ENCODE data around the gene KRT5. TPM values are rescaled to one million over a fixed set of nuclear protein-coding genes. Genes with fewer than 3 reads are reported as not detected.
"Not testable (repeated sequence)": the region's sequence is repeated elsewhere in the genome, so short reads cannot be mapped to it uniquely, and the experiment has no call there.

KRT5 gene
- polyA plus RNA-seq, 2 donors = 3,653 to 6,695 TPM

- H3K4me1 ChIP-seq (ENCODE audit: control insufficient read depth in 2 of 2, insufficient read depth in 2 of 2, low read length in 1 of 2) = peaks cover 3 to 26% of the 10 kb centered on the region in 2 donors
- not testable (repeated sequence) for H3K9me3 ChIP-seq (ENCODE audit: control insufficient read depth in 2 of 2, insufficient read depth in 1 of 2, low read depth in 1 of 2, low read length in 1 of 2); H3K27me3 ChIP-seq (ENCODE audit: control insufficient read depth in 1 of 2, insufficient read depth in 2 of 2, low read length in 2 of 2)
- peak overlapping the region in 1 of 2 donors; percentile 59 for H3K27ac ChIP-seq (ENCODE audit: low read depth in 2 of 2, low read length in 1 of 2)
- 93 to 95% methylated on average over 6 of the region's 6 CpGs for WGBS, 2 donors
- peak overlapping the region; percentile 38 to 52 for H3K4me3 ChIP-seq (ENCODE audit: low read depth in 1 of 2, low read length in 2 of 2)
- peaks cover 5 to 12% of the 10 kb centered on the region in 2 donors for H3K36me3 ChIP-seq (ENCODE audit: control insufficient read depth in 2 of 2, insufficient read depth in 2 of 2, low read length in 1 of 2)
Observed at GRCh38 chr12:52492405-52492804, 27.8 kb downstream of the KRT5 start.

GRCh38 chr12:52491495-52491894 is 28.7 kb downstream of the KRT5 start:
- H3K27me3 ChIP-seq (ENCODE audit: control insufficient read depth in 1 of 2, insufficient read depth in 2 of 2, low read length in 2 of 2); H3K9me3 ChIP-seq (ENCODE audit: control insufficient read depth in 2 of 2, insufficient read depth in 1 of 2, low read depth in 1 of 2, low read length in 1 of 2): not testable (repeated sequence)
- H3K4me1 ChIP-seq (ENCODE audit: control insufficient read depth in 2 of 2, insufficient read depth in 2 of 2, low read length in 1 of 2) = peaks cover 3 to 24% of the 10 kb centered on the region in 2 donors
- H3K36me3 ChIP-seq (ENCODE audit: control insufficient read depth in 2 of 2, insufficient read depth in 2 of 2, low read length in 1 of 2) = peaks cover 5 to 12% of the 10 kb centered on the region in 2 donors
- WGBS, 2 donors = 75 to 82% methylated on average over 8 of the region's 8 CpGs
- peak overlapping the region in 1 of 2 donors; percentile 51 for H3K27ac ChIP-seq (ENCODE audit: low read depth in 2 of 2, low read length in 1 of 2)
- peak overlapping the region; percentile 21 to 52 for H3K4me3 ChIP-seq (ENCODE audit: low read depth in 1 of 2, low read length in 2 of 2)

- Histone ChIP-seq H3K36me3 (ENCODE audit: control insufficient read depth in 2 of 2, insufficient read depth in 2 of 2, low read length in 1 of 2) (peaks cover 5 to 12% of the 10 kb centered on the region in 2 donors), H3K4me1 (ENCODE audit: control insufficient read depth in 2 of 2, insufficient read depth in 2 of 2, low read length in 1 of 2) (peaks cover 0 to 6% of the 10 kb centered on the region in 2 donors), H3K27ac (ENCODE audit: low read depth in 2 of 2, low read length in 1 of 2) (no peak overlapping the region), H3K9me3 (ENCODE audit: control insufficient read depth in 2 of 2, insufficient read depth in 1 of 2, low read depth in 1 of 2, low read length in 1 of 2) (no peaks in the 10 kb centered on the region), H3K4me3 (ENCODE audit: low read depth in 1 of 2, low read length in 2 of 2) (no peak overlapping the region), H3K27me3 (ENCODE audit: control insufficient read depth in 1 of 2, insufficient read depth in 2 of 2, low read length in 2 of 2) (no peaks in the 10 kb centered on the region)
Observed at GRCh38 chr12:52488736-52489135, 31.5 kb downstream of the KRT5 start.

DNA sequence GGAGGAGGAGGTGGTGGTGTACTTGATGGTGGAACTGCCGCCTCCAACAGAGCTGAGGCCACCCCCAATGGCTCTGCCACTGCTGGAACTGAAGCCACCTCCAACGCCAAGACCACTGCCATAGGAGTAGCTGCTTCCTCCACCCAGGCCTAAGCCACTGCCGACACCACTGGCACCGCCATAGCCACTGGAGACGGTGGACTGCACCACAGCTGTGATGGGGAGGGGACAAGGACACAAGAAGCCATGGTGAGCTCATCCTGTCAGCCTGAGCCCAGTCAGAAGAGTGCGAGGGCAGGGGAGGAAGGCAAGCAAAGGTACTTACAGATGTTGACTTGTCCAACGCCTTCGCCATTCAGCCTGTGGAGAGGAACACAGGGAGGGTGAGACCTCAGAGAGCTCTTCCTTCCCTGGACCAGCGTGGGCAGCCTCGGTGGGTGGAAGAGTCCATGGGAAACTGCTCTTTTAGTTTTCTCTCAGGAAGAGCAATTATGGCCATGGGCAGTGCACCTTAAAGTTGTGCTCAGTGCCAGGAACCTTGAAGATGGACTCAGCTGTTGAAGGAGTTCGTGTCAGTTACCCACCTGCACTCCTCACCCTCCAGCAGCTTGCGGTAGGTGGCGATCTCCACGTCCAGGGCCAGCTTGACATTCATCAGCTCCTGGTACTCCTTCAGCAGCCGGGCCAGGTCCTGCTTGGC is 32.3 kb downstream of the KRT5 start:
- not testable (repeated sequence) for H3K27me3 ChIP-seq (ENCODE audit: control insufficient read depth in 1 of 2, insufficient read depth in 2 of 2, low read length in 2 of 2); H3K4me3 ChIP-seq (ENCODE audit: low read depth in 1 of 2, low read length in 2 of 2); H3K9me3 ChIP-seq (ENCODE audit: control insufficient read depth in 2 of 2, insufficient read depth in 1 of 2, low read depth in 1 of 2, low read length in 1 of 2); H3K4me1 ChIP-seq (ENCODE audit: control insufficient read depth in 2 of 2, insufficient read depth in 2 of 2, low read length in 1 of 2)
- Histone ChIP-seq H3K27ac (ENCODE audit: low read depth in 2 of 2, low read length in 1 of 2) (peak overlapping the region in 1 of 2 donors; percentile 4), H3K36me3 (ENCODE audit: control insufficient read depth in 2 of 2, insufficient read depth in 2 of 2, low read length in 1 of 2) (peaks cover 5 to 12% of the 10 kb centered on the region in 2 donors)
- 83 to 86% methylated on average over 13 to 15 of the region's 15 CpGs for WGBS, 2 donors

- no peak overlapping the region for H3K27ac ChIP-seq (ENCODE audit: low read depth in 2 of 2, low read length in 1 of 2)
- no peaks in the 10 kb centered on the region for H3K9me3 ChIP-seq (ENCODE audit: control insufficient read depth in 2 of 2, insufficient read depth in 1 of 2, low read depth in 1 of 2, low read length in 1 of 2)
- peaks cover 0 to under 1% of the 10 kb centered on the region in 2 donors for H3K4me1 ChIP-seq (ENCODE audit: control insufficient read depth in 2 of 2, insufficient read depth in 2 of 2, low read length in 1 of 2)
- WGBS, 2 donors = 12 to 53% methylated on average over 1 of the region's 1 CpG
- H3K4me3 ChIP-seq (ENCODE audit: low read depth in 1 of 2, low read length in 2 of 2) = no peak overlapping the region
- H3K36me3 ChIP-seq (ENCODE audit: control insufficient read depth in 2 of 2, insufficient read depth in 2 of 2, low read length in 1 of 2) = peaks cover 5 to 12% of the 10 kb centered on the region in 2 donors
- H3K27me3 ChIP-seq (ENCODE audit: control insufficient read depth in 1 of 2, insufficient read depth in 2 of 2, low read length in 2 of 2) = no peaks in the 10 kb centered on the region
Observed at GRCh38 chr12:52487211-52487610, 33.0 kb downstream of the KRT5 start.

DNA sequence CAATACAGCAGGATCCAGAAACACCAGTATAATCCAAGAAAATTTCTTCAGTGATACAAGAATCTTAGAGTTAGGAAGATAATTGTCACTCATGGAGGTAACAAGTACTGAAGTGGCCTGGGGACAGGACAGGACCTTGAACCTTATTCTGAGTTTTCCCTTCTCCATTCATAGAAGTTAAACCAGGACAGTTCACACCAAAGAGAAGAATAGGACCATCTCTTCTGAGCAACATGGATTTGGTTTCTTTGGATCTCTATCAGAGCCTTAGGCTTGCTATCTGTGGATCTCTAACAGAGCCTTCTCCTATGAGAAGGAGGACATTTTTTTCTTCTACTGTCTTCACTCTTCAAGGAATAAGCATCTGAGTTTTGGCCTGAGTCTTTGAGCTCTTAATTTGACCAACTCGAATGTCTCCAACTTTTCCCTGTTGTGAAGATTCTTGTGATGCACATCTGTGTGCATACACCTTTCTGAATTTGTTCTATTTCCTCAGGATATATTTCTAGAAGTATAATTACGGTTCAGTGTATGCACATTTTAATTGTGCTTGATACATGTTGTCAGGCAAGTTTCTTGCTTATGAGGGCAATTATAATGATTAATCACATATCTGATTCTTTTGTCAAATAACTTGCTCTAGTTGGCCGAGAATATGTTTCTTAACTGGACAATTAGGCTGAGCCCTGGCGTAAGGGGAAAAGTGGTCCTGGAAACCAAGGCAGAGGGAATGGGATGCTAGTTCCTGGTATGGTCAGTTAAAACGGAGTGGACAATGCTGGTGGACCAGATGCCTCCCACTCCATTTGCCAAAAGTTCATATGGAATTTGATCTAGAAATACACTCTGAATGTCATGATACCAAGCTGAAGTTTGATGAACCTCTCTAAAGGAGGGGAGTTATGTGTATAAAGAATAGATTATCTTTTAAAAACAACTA is 33.8 kb downstream of the KRT5 start:
- Histone ChIP-seq H3K4me3 (ENCODE audit: low read depth in 1 of 2, low read length in 2 of 2) (no peak overlapping the region), H3K27me3 (ENCODE audit: control insufficient read depth in 1 of 2, insufficient read depth in 2 of 2, low read length in 2 of 2) (no peaks in the 10 kb centered on the region), H3K4me1 (ENCODE audit: control insufficient read depth in 2 of 2, insufficient read depth in 2 of 2, low read length in 1 of 2) (no peaks in the 10 kb centered on the region), H3K27ac (ENCODE audit: low read depth in 2 of 2, low read length in 1 of 2) (no peak overlapping the region), H3K36me3 (ENCODE audit: control insufficient read depth in 2 of 2, insufficient read depth in 2 of 2, low read length in 1 of 2) (peaks cover 5 to 11% of the 10 kb centered on the region in 2 donors), H3K9me3 (ENCODE audit: control insufficient read depth in 2 of 2, insufficient read depth in 1 of 2, low read depth in 1 of 2, low read length in 1 of 2) (no peaks in the 10 kb centered on the region)
- WGBS, 2 donors = 68 to 74% methylated on average over 5 of the region's 5 CpGs

DNA sequence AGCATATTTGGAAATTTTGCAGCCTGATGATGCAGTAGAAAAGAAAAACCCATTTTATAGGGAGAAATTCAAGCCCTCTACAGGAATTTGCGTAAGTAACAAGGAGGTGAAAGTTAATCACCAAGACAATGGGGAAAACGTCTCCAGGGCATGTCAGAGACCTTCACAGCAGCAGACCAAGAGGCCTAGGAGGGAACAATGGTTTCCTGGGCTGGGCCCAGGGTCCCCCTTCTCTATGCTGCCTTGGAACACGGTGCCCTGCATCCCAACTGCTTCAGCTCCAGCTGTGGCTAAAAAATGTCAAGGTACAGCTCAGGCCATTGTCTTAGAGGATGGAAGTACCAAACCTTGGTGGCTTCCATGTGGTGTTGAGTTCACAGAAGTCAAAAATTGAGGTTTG is 40.1 kb downstream of the KRT5 start:
- no peaks in the 10 kb centered on the region for H3K4me1 ChIP-seq (ENCODE audit: control insufficient read depth in 2 of 2, insufficient read depth in 2 of 2, low read length in 1 of 2)
- no peaks in the 10 kb centered on the region for H3K9me3 ChIP-seq (ENCODE audit: control insufficient read depth in 2 of 2, insufficient read depth in 1 of 2, low read depth in 1 of 2, low read length in 1 of 2)
- H3K27me3 ChIP-seq (ENCODE audit: control insufficient read depth in 1 of 2, insufficient read depth in 2 of 2, low read length in 2 of 2) = no peaks in the 10 kb centered on the region
- H3K4me3 ChIP-seq (ENCODE audit: low read depth in 1 of 2, low read length in 2 of 2) = no peak overlapping the region
- no peak overlapping the region for H3K27ac ChIP-seq (ENCODE audit: low read depth in 2 of 2, low read length in 1 of 2)
- H3K36me3 ChIP-seq (ENCODE audit: control insufficient read depth in 2 of 2, insufficient read depth in 2 of 2, low read length in 1 of 2) = no peaks in the 10 kb centered on the region
- WGBS, 2 donors = 61 to 67% methylated on average over 3 of the region's 3 CpGs

GRCh38 chr12:52477651-52478050 is 42.5 kb downstream of the KRT5 start:
- Histone ChIP-seq H3K9me3 (ENCODE audit: control insufficient read depth in 2 of 2, insufficient read depth in 1 of 2, low read depth in 1 of 2, low read length in 1 of 2) (no peaks in the 10 kb centered on the region), H3K36me3 (ENCODE audit: control insufficient read depth in 2 of 2, insufficient read depth in 2 of 2, low read length in 1 of 2) (no peaks in the 10 kb centered on the region), H3K4me1 (ENCODE audit: control insufficient read depth in 2 of 2, insufficient read depth in 2 of 2, low read length in 1 of 2) (no peaks in the 10 kb centered on the region), H3K4me3 (ENCODE audit: low read depth in 1 of 2, low read length in 2 of 2) (no peak overlapping the region), H3K27ac (ENCODE audit: low read depth in 2 of 2, low read length in 1 of 2) (no peak overlapping the region), H3K27me3 (ENCODE audit: control insufficient read depth in 1 of 2, insufficient read depth in 2 of 2, low read length in 2 of 2) (no peaks in the 10 kb centered on the region)
- 54 to 68% methylated on average over 2 of the region's 2 CpGs for WGBS, 2 donors

- no peaks in the 10 kb centered on the region for H3K4me1 ChIP-seq (ENCODE audit: control insufficient read depth in 2 of 2, insufficient read depth in 2 of 2, low read length in 1 of 2)
- 93 to 97% methylated on average over 2 of the region's 2 CpGs for WGBS, 2 donors
- H3K9me3 ChIP-seq (ENCODE audit: control insufficient read depth in 2 of 2, insufficient read depth in 1 of 2, low read depth in 1 of 2, low read length in 1 of 2) = no peaks in the 10 kb centered on the region
- H3K27ac ChIP-seq (ENCODE audit: low read depth in 2 of 2, low read length in 1 of 2) = no peak overlapping the region
- H3K4me3 ChIP-seq (ENCODE audit: low read depth in 1 of 2, low read length in 2 of 2) = no peak overlapping the region
- no peaks in the 10 kb centered on the region for H3K27me3 ChIP-seq (ENCODE audit: control insufficient read depth in 1 of 2, insufficient read depth in 2 of 2, low read length in 2 of 2)
- H3K36me3 ChIP-seq (ENCODE audit: control insufficient read depth in 2 of 2, insufficient read depth in 2 of 2, low read length in 1 of 2) = no peaks in the 10 kb centered on the region
Observed at GRCh38 chr12:52474212-52474611, 46.0 kb downstream of the KRT5 start.

Measured in esophagus (tissue), 2 donors.